ENCODE results near the gene CHMP4B. TPM values are rescaled to one million over a fixed set of nuclear protein-coding genes. Genes with fewer than 3 reads are reported as not detected.

CHMP4B gene
- total RNA-seq, 1 experiment from 2014 or later, result 87.5 TPM

DNA sequence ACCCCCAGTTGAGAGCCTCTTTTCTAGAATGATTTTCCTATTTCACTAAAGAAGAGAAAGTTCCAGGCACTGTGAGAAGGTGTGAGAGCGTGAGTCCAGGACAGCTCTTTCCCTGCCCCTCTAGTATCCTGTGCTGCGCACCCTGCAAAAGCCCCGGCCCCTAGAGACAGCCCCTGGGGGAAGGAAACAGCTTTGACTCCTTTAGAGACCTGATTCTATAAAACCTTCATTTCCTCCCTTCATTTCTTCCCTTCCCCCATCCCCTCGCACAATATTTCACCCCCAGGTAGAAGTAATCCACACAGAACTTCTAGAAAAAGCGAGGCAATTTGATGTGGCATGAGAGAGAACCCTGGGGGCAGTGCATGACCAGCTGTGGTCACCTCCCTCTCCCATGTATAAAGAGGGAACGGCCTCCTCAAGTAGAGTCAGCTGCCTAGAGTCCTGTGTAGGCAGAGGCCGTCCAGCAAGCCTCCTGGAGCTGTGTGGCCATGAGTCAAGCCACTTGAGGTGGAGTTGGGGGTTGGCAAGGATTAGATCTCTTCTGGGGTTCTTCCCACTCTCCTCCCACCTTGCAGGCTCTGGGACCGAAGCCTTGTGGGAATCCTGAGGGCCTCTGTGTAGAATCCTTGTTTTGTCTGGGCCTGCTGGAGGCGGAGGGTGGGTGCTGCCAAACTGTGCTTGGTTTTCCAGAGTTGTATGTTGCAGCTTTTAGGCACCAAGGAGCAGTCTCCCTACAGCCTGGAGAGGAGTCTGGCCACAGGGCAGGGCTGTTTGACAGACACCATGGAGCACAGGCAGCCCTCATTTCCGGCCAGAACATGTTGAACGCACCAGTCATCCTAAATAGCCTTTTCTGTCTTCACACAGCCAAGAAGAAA is 41.7 kb downstream of the CHMP4B start:
- no TSS peak for BruUV-seq (replicated peaks)

DNA sequence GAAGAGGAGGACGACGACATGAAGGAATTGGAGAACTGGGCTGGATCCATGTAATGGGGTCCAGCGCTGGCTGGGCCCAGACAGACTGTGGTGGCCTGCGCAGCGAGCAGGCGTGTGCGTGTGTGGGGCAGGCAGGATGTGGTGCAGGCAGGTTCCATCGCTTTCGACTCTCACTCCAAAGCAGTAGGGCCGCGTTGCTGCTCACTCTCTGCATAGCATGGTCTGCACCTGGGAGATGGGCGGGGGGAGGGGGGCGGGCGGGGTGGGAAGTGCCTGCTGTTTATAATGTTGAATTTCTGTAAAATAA is 42.3 kb downstream of the CHMP4B start:
- no TSS peak for BruUV-seq (replicated peaks)

More for the DNA sequence above, 41.7 kb downstream of the CHMP4B start:
- in situ Hi-C loops (cut with HindIII; ENCODE audit: low pct_unique_long_range_greater_than_20kb, low sequenced_read_pairs), result no loop called here
- intact Hi-C loops (cut with micrococcal nuclease; ENCODE audit: unreplicated experiment), result no loop called here
- no peaks in the 10 kb centered on the region for H3K27me3 ChIP-seq (ENCODE audit: control insufficient read depth, insufficient read depth, low read length)
- no peak for TF ChIP-seq POLR2AphosphoS5 (IDR thresholded peaks at IDR 0.05; ENCODE audit: low read depth, low read length)
- no peak for TF ChIP-seq TCF7L2 (IDR thresholded peaks at IDR 0.05; ENCODE audit: low read depth, low read length)
- TF ChIP-seq SIN3A (IDR thresholded peaks at IDR 0.05; ENCODE audit: borderline replicate concordance, insufficient read depth, low read depth, low read length), result no peak
- TF ChIP-seq, protein P1, sequence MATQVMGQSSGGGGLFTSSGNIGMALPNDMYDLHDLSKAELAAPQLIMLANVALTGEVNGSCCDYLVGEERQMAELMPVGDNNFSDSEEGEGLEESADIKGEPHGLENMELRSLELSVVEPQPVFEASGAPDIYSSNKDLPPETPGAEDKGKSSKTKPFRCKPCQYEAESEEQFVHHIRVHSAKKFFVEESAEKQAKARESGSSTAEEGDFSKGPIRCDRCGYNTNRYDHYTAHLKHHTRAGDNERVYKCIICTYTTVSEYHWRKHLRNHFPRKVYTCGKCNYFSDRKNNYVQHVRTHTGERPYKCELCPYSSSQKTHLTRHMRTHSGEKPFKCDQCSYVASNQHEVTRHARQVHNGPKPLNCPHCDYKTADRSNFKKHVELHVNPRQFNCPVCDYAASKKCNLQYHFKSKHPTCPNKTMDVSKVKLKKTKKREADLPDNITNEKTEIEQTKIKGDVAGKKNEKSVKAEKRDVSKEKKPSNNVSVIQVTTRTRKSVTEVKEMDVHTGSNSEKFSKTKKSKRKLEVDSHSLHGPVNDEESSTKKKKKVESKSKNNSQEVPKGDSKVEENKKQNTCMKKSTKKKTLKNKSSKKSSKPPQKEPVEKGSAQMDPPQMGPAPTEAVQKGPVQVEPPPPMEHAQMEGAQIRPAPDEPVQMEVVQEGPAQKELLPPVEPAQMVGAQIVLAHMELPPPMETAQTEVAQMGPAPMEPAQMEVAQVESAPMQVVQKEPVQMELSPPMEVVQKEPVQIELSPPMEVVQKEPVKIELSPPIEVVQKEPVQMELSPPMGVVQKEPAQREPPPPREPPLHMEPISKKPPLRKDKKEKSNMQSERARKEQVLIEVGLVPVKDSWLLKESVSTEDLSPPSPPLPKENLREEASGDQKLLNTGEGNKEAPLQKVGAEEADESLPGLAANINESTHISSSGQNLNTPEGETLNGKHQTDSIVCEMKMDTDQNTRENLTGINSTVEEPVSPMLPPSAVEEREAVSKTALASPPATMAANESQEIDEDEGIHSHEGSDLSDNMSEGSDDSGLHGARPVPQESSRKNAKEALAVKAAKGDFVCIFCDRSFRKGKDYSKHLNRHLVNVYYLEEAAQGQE (IDR thresholded peaks at IDR 0.05; ENCODE audit: insufficient read depth in 1 of 2, low read depth in 2 of 2, low read length in 1 of 2), result no peak
- TF ChIP-seq, protein P2, sequence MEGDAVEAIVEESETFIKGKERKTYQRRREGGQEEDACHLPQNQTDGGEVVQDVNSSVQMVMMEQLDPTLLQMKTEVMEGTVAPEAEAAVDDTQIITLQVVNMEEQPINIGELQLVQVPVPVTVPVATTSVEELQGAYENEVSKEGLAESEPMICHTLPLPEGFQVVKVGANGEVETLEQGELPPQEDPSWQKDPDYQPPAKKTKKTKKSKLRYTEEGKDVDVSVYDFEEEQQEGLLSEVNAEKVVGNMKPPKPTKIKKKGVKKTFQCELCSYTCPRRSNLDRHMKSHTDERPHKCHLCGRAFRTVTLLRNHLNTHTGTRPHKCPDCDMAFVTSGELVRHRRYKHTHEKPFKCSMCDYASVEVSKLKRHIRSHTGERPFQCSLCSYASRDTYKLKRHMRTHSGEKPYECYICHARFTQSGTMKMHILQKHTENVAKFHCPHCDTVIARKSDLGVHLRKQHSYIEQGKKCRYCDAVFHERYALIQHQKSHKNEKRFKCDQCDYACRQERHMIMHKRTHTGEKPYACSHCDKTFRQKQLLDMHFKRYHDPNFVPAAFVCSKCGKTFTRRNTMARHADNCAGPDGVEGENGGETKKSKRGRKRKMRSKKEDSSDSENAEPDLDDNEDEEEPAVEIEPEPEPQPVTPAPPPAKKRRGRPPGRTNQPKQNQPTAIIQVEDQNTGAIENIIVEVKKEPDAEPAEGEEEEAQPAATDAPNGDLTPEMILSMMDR (IDR thresholded peaks at IDR 0.05), result no peak
- no peaks in the 10 kb centered on the region for H3K9me3 ChIP-seq (ENCODE audit: control insufficient read depth, insufficient read depth, low read depth, low read length)
- ChIA-PET POLR2A (no interaction called here), CTCF (interaction anchor here (0.6 kb wide), 1 partner anchor 132 kb away, joined by 3 read pairs; no protein-coding TSS in a partner anchor)
- H3K27ac ChIP-seq (ENCODE audit: low read length), result no peak overlapping the region
- H3K4me1 ChIP-seq (ENCODE audit: control insufficient read depth, insufficient read depth, low read length), result no peaks in the 10 kb centered on the region
- no peaks in the 10 kb centered on the region; the same call in 1 of the 2 replicates for H3K36me3 ChIP-seq (ENCODE audit: control insufficient read depth, insufficient read depth, low read length)
- DNase-seq (ENCODE audit: low read depth, low spot score) (no peak), ATAC-seq (no peak)
- H3K4me3 ChIP-seq (ENCODE audit: low read depth in 2 of 2, low read length in 2 of 2), result no peak overlapping the region

More for the DNA sequence above, 42.3 kb downstream of the CHMP4B start:
- ATAC-seq (no peak), DNase-seq (ENCODE audit: low read depth, low spot score) (no peak)
- H3K9me3 ChIP-seq (ENCODE audit: control insufficient read depth, insufficient read depth, low read depth, low read length), result no peaks in the 10 kb centered on the region
- ChIA-PET CTCF (interaction anchor here (0.6 kb wide), 1 partner anchor 12 kb away, joined by 4 read pairs; no protein-coding TSS in a partner anchor), POLR2A (no interaction called here)
- no peaks in the 10 kb centered on the region; the same call in 1 of the 2 replicates for H3K36me3 ChIP-seq (ENCODE audit: control insufficient read depth, insufficient read depth, low read length)
- intact Hi-C loops (cut with micrococcal nuclease; ENCODE audit: unreplicated experiment) (no loop called here), in situ Hi-C loops (cut with HindIII; ENCODE audit: low pct_unique_long_range_greater_than_20kb, low sequenced_read_pairs) (no loop called here)
- no peaks in the 10 kb centered on the region for H3K27me3 ChIP-seq (ENCODE audit: control insufficient read depth, insufficient read depth, low read length)
- H3K4me3 ChIP-seq (ENCODE audit: low read depth in 2 of 2, low read length in 2 of 2), result no peak overlapping the region
- H3K27ac ChIP-seq (ENCODE audit: low read length), result no peak overlapping the region
- TF ChIP-seq, protein P2 (IDR thresholded peaks at IDR 0.05), result no peak
- TF ChIP-seq, protein P1 (IDR thresholded peaks at IDR 0.05; ENCODE audit: insufficient read depth in 1 of 2, low read depth in 2 of 2, low read length in 1 of 2), result no peak
- TF ChIP-seq TCF7L2 (IDR thresholded peaks at IDR 0.05; ENCODE audit: low read depth, low read length) (no peak), SIN3A (IDR thresholded peaks at IDR 0.05; ENCODE audit: borderline replicate concordance, insufficient read depth, low read depth, low read length) (no peak), POLR2AphosphoS5 (IDR thresholded peaks at IDR 0.05; ENCODE audit: low read depth, low read length) (no peak)
- peaks cover 4% of the 10 kb centered on the region; the same call in 1 of the 2 replicates for H3K4me1 ChIP-seq (ENCODE audit: control insufficient read depth, insufficient read depth, low read length)
